Neutrophil (primary cell): ENCODE data around the gene SLC17A1.

Source experiments
- H3K27ac ChIP-seq: fragments of 200-600 bp; sonication (generic); 2 replicates; pipeline ENCODE4 v1.5.1; 2016; ENCODE audit warnings: mild to moderate bottlenecking, moderate library complexity
- H3K27me3 ChIP-seq: fragments of 200-600 bp; sonication (generic); 2 replicates; pipeline ENCODE4 v1.6.0; 2016; ENCODE audit warnings: mild to moderate bottlenecking
- H3K36me3 ChIP-seq: fragments of 200-600 bp; sonication (generic); 2 replicates; pipeline ENCODE4 v1.5.1; 2017
- H3K4me1 ChIP-seq, 2 experiments: fragments of 200-600 bp in 1 of 2; sonication (generic) in 1 of 2; 1 replicate in 1 of 2; 2 replicates in 1 of 2; pipeline versions ENCODE4 v1.5.1 to v1.6.1; 2013 to 2016; ENCODE audit warnings: low read depth in 1 of 2, low read length in 1 of 2, mild to moderate bottlenecking in 1 of 2, moderate library complexity in 1 of 2; ENCODE audit not compliant: control insufficient read depth in 1 of 2, insufficient read depth in 1 of 2
- H3K4me3 ChIP-seq, 2 experiments: fragments of 200-600 bp in 1 of 2; sonication (generic) in 1 of 2; 1 replicate in 1 of 2; 2 replicates in 1 of 2; pipeline ENCODE4 v1.5.1; 2013 to 2016; ENCODE audit warnings: low read depth in 1 of 2, low read length in 1 of 2, mild to moderate bottlenecking in 1 of 2, moderate library complexity in 1 of 2
- H3K9me3 ChIP-seq: fragments of 200-600 bp; sonication (generic); 2 replicates; pipeline ENCODE4 v1.5.1; 2016
- CTCF ChIP-seq: fragments of 200-600 bp; sonication (generic); IDR thresholded peaks from 2 replicates; pipeline ENCODE4 v1.5.1; 2016; ENCODE audit warnings: antibody characterized with exemption

SLC17A1 gene

GRCh38 chr6:25774120-25774715 lies 57.6 kb downstream of the SLC17A1 start:
- Histone ChIP-seq H3K27ac (no peak overlapping the region), H3K9me3 (no peaks in the 10 kb centered on the region), H3K27me3 (no peaks in the 10 kb centered on the region), H3K4me3 (no peak overlapping the region), H3K36me3 (no peaks in the 10 kb centered on the region), H3K4me1 (no peaks in the 10 kb centered on the region)
- no peak for TF ChIP-seq CTCF

GRCh38 chr6:25769983-25770382 lies 61.9 kb downstream of the SLC17A1 start:
- no peaks in the 10 kb centered on the region for H3K36me3 ChIP-seq
- H3K27ac ChIP-seq, result no peak overlapping the region
- H3K9me3 ChIP-seq, result no peaks in the 10 kb centered on the region
- no peak for TF ChIP-seq CTCF
- H3K27me3 ChIP-seq, result no peaks in the 10 kb centered on the region
- no peak overlapping the region for H3K4me3 ChIP-seq
- H3K4me1 ChIP-seq, result no peaks in the 10 kb centered on the region

- H3K27ac ChIP-seq, result no peak overlapping the region
- H3K4me3 ChIP-seq, result no peak overlapping the region
- no peaks in the 10 kb centered on the region for H3K9me3 ChIP-seq
- no peaks in the 10 kb centered on the region for H3K27me3 ChIP-seq
- no peaks in the 10 kb centered on the region for H3K36me3 ChIP-seq
- TF ChIP-seq CTCF, result no peak
- H3K4me1 ChIP-seq, result no peaks in the 10 kb centered on the region
These were observed 63.3 kb downstream of the SLC17A1 start for GRCh38 chr6:25768566-25768965.

GRCh38 chr6:25764611-25765010 lies 67.2 kb downstream of the SLC17A1 start:
- H3K4me3 ChIP-seq, result no peak overlapping the region
- TF ChIP-seq CTCF, result no peak
- no peaks in the 10 kb centered on the region for H3K36me3 ChIP-seq
- H3K9me3 ChIP-seq, result no peaks in the 10 kb centered on the region
- H3K4me1 ChIP-seq, result no peaks in the 10 kb centered on the region
- no peaks in the 10 kb centered on the region for H3K27me3 ChIP-seq
- H3K27ac ChIP-seq, result no peak overlapping the region

GRCh38 chr6:25757936-25758642 lies 73.8 kb downstream of the SLC17A1 start:
- Histone ChIP-seq H3K4me1 (no peaks in the 10 kb centered on the region), H3K27me3 (no peaks in the 10 kb centered on the region), H3K4me3 (no peak overlapping the region), H3K9me3 (no peaks in the 10 kb centered on the region), H3K36me3 (no peaks in the 10 kb centered on the region), H3K27ac (no peak overlapping the region)
- no peak for TF ChIP-seq CTCF
